HL-60 (cell line): ENCODE results near the gene PLXDC2.

ENCODE experiments used
- CTCF ChIP-seq: IDR thresholded peaks from one replicate; pipeline ENCODE4 v1.5.1; 2011; ENCODE audit warnings: low read length, control low read depth, inconsistent platforms; ENCODE audit not compliant: insufficient read depth
- GABPA ChIP-seq: IDR thresholded peaks from 2 replicates; pipeline ENCODE4 v1.6.1; 2012; ENCODE audit warnings: low read depth
- POLR2AphosphoS5 ChIP-seq: IDR thresholded peaks from 2 replicates; pipeline ENCODE4 v1.6.1; 2012; ENCODE audit warnings: low read depth
- REST ChIP-seq: IDR thresholded peaks from 2 replicates; pipeline ENCODE4 v1.6.1; 2012; ENCODE audit warnings: low read depth; ENCODE audit not compliant: insufficient replicate concordance
- SPI1 ChIP-seq: IDR thresholded peaks from 2 replicates; pipeline ENCODE4 v1.6.1; 2012; ENCODE audit warnings: low read depth, mild to moderate bottlenecking, borderline replicate concordance

- TF ChIP-seq POLR2AphosphoS5 (no peak), CTCF (no peak), REST (no peak), SPI1 (no peak), GABPA (no peak)
Measured at GRCh38 chr10:20013991-20014750, 197.9 kb downstream of the PLXDC2 start.
